ENCODE data around the gene VRK1.
A peak's percentile ranks its signal among the peaks of the same experiment; 100 is the strongest.
"Not testable (repeated sequence)": the region's sequence is repeated elsewhere in the genome, so short reads cannot be mapped to it uniquely, and the experiment has no call there.

Gene VRK1, protein sequence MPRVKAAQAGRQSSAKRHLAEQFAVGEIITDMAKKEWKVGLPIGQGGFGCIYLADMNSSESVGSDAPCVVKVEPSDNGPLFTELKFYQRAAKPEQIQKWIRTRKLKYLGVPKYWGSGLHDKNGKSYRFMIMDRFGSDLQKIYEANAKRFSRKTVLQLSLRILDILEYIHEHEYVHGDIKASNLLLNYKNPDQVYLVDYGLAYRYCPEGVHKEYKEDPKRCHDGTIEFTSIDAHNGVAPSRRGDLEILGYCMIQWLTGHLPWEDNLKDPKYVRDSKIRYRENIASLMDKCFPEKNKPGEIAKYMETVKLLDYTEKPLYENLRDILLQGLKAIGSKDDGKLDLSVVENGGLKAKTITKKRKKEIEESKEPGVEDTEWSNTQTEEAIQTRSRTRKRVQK

GRCh38 chr14:96796851-96797581 lies at the start of gene VRK1:
VRK1 (plus strand) TSS chr14:96797382; CDS start chr14:96833472, 36,090 bp downstream.
- DNase-seq, result peak; percentile 96

DNA sequence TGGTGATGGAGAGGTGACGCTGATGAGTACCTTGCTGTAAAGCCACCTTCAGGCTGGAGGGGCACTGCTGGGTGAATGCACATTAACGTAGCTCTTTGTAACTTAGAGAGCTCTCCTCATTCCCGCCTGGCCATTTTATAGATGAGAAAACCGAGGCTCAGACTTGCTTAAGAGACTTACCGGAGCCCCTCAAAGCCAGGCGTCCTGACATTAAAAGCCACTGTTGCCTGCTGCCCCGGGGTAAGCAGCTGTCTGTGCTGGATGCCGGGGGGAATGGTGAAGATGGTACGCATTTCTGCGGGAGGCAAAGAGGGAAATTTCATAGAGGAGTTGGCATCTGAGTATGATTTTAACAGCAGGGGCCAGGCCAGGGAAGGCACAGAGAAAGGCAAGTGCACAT lies 49.6 kb upstream of the VRK1 start:
- DNase-seq, result no peak

DNA sequence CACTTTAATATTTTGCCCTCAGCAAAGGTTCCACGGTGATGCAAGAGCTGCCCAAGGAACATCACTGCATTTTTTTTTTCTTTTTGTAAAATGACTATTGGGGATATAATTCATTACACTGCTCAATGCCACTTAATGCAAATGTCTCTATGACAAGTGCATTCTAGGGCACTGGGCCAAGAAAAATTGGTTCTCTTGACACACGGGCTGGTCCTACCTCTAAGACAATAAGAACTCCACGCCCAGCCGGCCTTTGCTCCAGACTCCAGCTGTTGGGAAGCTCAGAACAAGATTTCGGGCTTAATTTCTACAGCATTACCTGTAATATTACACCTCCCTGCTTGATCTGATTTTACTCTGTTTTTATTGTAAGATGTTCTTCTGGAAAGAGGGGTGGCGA lies 48.8 kb upstream of the VRK1 start:
- DNase-seq, result no peak

DNA sequence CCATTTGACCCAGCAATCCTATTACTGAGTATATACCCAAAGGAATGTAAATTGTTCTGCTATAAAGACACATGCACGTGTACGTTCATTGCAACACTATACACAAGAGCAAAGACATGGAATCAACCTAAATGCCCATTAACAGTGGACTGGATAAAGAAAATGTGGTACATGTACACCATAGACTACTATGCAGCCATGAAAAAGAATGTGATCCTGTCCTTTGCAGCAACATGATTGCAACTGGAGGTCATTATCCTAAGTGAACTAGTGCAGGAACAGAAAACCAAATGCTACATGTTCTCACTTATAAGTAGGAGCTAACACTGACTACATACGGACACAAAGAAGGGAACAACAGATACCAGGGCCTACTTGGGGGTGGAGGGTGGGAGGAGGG lies 45.7 kb upstream of the VRK1 start:
- no peak for DNase-seq

DNA sequence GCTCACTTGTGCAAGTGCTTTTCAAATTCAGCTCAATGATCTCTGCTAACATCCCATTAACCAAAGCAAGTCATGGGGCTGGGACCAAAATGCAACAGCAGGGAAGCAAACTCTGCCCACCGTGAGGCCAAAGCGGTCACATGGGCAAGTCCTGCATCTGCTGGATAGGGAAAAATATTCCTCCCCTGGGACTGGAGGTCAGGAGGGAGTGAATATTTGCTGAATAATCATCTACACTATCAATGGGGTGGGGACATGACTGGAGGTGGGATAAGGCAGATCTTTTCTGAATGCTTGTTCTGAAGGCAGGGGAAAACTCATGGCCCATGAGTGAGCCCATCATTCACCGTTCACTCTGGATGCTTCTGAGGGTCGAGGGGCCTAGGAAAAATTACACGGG lies 45.1 kb upstream of the VRK1 start:
- no peak for DNase-seq

- no peak for DNase-seq
These were observed 44.6 kb upstream of the VRK1 start for GRCh38 chr14:96752594-96752993.

DNA sequence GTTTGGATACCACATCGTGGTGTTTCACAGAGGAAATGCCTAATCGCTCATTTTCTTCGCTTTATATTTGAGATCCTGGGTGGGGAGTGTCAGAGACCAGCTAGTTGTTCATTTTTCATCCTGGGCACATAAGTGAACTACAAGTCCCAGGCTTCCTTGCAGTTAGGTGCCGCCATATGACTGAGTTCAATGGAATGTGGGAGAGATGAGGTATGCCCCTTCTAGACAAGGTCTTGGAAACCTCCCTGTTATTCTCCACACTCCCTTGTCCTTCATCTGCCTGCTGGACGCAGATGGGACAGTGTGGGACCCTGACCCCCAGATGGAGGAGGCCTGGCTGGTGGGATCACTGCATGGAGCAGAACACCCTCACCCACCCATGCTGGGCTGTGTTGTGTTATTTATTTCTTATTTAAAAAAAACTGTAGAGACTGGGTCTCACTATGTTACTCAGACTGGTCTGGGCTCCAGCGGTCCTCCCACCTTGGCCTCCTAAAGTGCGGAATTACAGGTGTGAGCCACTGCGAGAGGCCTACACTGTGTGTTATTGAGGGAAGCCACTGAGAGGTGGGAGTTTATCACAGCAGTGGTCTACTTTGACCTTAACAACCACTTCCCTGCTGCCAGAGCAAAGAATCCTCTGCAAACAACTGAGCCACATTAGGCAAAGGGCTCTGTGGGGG lies 42.9 kb upstream of the VRK1 start:
- no peak for DNase-seq

DNA sequence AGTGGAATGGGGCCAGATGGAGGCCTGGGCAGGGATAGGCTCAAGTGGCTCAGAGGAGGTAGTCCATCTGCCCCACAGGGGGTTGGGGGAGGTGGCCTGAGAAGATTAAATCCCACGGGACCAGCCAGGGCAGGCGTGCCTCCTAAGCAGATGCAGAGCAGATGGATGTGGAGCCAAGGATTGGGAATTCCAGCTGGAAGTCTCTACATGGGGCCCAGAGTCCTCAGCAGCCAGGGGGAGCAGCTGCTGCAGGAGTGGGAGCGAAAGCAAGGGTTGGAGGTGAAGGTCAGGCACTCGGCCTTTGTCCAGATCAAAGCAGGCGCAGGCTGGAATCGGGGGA lies 42.4 kb upstream of the VRK1 start:
- DNase-seq, result peak; percentile 73

DNA sequence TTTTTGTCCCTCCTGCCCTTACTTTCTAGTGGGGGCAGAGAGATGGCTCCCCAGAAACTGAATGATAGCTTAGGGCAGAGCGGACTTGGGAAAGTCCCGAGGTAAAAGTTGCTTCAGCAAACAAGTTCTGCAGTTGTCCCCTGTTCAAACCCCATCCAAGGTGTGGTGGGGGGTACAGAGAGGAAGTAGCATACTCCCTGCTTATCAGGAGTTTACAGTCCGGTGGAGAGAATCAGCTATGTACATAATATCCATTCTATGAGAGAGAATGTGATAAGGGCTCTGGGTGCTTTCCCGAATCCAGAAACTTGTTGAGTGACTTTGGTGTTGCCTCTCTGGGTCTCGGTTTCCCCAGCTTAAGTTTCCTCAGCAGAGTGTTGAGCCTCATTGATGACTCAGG lies 40.4 kb upstream of the VRK1 start:
- no peak for DNase-seq

DNA sequence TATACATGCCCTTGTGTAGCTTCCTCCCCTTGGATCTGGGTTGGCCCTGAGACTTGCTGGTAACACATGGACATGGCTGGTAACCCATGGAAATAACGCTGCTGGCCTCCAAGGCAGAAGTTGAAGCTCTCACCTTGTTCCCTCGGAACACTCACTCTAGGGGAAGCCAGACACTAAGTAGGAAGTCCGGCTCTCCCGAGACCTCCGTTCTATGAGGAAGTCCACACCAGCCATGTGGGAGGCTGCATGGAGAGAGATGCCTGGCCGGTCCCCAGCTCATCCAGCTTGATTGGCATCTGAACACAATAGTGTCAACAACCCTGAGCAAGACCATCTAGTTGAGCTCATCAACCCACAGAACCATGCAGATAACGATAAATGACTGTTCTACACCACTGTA lies 39.7 kb upstream of the VRK1 start:
- DNase-seq, result no peak

DNA sequence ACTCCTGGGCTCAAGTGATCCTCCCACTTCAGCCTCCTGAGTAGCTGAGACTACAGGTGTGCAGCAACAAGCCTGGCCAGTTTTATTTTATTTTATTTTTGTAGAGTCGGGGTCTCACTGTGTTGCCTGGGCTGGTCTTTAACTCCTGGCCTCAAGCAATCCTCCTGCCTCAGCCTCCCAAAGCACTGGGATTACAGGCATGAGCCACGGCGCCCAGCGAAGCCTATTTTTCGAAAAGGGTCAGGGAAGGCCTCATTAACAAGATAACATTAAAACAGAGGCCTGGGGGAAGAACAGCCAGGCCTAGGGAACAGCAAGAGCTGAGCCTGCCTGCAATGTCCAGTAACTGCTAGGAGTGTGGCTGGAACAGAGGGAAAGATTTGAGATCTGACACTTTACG lies 36.1 kb upstream of the VRK1 start:
- DNase-seq, result no peak

GRCh38 chr14:96762650-96763049 lies 34.5 kb upstream of the VRK1 start:
- peak; percentile 57 for DNase-seq

DNA sequence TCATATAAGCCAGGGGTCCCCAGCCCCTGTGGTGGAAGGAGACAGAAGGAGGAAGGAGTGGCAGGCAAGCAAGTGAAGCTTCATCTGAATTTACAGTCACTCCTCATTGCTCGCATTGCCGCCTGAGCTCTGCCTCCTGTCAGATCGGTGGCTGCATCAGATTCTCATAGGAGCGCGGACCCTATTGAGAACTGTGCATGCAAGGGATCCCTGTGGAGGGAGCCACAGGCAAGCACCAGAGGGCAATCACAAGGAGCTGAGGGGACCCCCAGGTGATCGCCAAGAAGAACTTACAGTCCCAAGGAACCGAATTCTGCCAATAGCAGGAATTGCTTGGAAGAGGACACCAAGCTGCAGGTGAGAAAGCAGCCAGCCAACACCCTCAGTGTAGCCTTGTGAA lies 33.2 kb upstream of the VRK1 start:
- DNase-seq, result no peak

DNA sequence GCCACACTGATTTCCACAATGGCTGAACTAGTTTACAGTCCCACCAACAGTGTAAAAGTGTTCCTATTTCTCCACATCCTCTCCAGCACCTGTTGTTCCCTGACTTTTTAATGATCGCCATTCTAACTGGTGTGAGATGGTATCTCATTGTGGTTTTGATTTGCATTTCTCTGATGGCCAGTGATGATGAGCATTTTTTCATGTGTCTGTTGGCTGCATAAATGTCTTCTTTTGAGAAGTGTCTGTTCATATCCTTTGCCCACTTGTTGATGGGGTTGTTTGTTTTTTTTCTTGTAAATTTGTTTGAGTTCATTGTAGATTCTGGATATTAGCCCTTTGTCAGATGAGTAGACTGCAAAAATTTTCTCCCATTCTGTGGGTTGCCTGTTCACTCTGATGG lies 32.0 kb upstream of the VRK1 start:
- not testable (repeated sequence) for DNase-seq

GRCh38 chr14:96772929-96773328 lies 24.3 kb upstream of the VRK1 start:
- DNase-seq, result no peak

DNA sequence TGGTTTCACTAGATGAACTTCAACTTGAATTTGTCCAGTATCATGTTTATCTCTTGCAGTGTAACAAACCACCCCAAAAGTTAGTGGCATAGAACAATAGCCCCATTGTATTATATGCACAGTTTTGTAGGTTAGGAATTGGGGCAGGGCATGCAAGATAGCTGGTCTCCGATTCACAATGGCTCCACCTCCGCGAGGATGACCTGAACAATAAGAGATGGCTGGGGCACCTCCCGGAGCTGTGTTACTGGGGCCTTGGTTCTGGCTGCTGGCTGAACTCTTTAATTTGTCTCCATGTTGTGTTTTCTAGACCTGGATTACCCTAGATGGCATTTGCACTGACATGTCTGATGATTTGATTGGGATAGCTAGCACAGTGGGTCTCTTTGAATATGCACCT lies 20.4 kb upstream of the VRK1 start:
- DNase-seq, result no peak

DNA sequence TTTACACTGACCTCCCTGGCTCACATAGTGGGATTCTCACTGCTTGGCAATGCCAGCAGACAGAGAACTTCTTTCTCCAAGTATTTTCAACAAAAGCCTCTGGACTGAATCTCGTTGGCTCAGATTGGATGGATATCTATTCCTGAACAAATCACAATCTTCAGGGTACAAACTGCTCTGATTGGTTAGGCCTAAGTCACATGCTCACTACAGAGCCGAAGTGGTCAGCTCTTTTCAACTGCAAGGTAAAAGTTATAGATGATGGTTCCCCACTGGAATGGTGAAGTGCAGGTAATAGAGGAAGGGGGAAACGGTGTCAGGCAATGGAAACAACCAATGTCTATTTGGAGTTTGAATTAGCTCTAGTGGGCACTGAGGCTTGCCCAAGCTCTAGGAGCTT lies 16.7 kb upstream of the VRK1 start:
- DNase-seq, result no peak

DNA sequence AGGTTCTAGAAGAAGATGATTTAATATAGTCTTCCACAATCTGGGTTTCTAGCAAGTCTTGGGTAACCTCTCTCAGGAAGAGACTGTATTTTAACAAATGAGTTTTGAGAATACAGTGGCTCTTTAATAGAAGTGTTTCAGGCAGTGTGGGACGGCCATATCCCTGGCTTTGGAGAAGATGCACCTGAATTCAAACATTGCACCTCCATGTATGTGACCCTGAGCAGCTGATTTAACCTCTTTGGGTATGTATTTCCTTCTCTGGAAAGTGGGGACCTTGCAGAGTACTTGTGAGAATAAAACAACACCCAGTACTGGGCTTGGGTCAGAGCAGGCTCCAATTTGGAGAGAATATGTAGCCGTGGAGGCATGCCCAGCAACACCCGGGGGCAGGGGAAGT lies 15.8 kb upstream of the VRK1 start:
- DNase-seq, result no peak

DNA sequence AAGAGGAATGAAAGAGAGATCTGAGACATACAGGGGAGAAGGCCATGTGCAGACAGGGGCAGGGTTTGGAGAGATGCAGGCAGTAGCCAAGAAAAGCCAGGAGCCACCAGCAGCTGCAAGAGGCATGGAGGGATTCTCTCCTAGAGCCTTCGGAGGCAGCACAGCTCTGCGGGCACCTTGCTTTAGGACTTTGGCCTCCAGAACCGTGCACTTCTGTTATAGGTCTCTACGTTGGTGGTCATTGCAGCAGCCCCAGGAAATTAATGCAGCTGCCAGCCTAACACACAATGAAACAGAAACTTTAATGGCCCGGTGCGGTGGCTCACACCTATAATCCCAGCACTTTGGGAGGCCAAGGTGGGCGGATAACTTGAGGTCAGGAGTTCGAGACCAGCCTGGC lies 14.7 kb upstream of the VRK1 start:
- DNase-seq, result no peak

DNA sequence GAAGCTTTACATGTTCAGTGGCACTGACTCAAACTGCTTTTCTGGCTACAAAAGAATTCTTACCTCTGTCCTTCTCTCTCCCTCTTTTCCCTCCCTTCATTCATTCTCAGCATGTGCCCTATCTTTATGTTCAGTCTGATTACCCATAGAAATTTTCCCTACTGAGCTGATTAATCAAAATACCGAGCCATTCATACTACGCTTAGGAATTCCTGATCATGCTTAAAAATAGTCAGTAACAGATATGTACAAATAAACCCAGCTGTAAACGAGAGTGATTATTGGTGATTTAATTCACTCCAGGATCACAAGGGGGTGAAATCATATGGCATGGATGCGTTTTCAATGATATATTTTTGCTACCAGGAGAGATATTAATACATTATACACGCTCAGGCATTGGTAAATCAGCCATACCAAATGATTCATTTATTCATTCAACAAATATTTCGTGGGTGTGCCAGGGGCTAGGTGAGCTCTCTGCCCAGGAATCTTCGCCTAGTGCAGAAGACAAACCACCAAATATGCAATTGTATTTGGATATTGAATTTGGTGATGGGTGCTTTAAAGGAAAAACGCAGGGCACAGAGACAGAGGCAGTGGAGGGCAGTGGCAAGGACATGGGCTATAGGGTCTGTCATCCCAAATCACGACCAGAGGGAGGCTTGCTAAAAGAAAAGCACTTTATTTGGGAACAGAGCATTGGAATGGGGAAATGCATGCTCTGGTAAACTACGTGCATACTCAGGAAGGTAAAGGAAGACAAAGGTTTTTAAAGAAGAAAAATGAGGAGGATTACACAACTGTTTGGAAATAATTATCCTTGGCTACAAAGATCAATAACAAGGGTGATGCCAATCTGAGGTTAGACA lies 13.9 kb upstream of the VRK1 start:
- no peak for DNase-seq

- DNase-seq, result no peak
These were observed 13.3 kb upstream of the VRK1 start for GRCh38 chr14:96783915-96784224.

- no peak for DNase-seq
These were observed 7.0 kb upstream of the VRK1 start for GRCh38 chr14:96790186-96790585.

- DNase-seq, result no peak
These were observed 6.5 kb upstream of the VRK1 start for GRCh38 chr14:96790706-96791105.

Measured in retina (tissue), 1 donor.